Measurements from ENCODE around the gene MEOX2. TPM values are rescaled to one million over a fixed set of nuclear protein-coding genes. Genes with fewer than 3 reads are reported as not detected.

Gene MEOX2
- total RNA-seq, 1 donor from 2014 or later = not detected

- Histone ChIP-seq H2AFZ (ENCODE audit: low read depth, low read length) (no peak overlapping the region), H3K27me3 (ENCODE audit: insufficient read depth, low read length) (no peaks in the 10 kb centered on the region), H3K9me3 (ENCODE audit: insufficient read depth, low read depth, low read length) (no peaks in the 10 kb centered on the region), H3K9ac (ENCODE audit: low read length) (no peak overlapping the region), H4K20me1 (ENCODE audit: insufficient read depth, low read length) (no peaks in the 10 kb centered on the region), H3K79me2 (ENCODE audit: insufficient read depth, low read length) (no peaks in the 10 kb centered on the region), H3K36me3 (ENCODE audit: insufficient read depth, low read length) (no peaks in the 10 kb centered on the region), H3K4me3 (ENCODE audit: insufficient read depth, low read depth, low read length) (no peak overlapping the region), H3K27ac (ENCODE audit: low read depth, low read length) (no peak overlapping the region), H3K4me2 (ENCODE audit: low read length) (no peak overlapping the region), H3K4me1 (ENCODE audit: insufficient read depth, low read length) (no peaks in the 10 kb centered on the region)
- FAIRE-seq = no peak
- Mint-ChIP-seq H3K27ac (ENCODE audit: unreplicated experiment) (no peak overlapping the region), H3K36me3 (ENCODE audit: low read depth, unreplicated experiment) (no peaks in the 10 kb centered on the region), H3K9me3 (ENCODE audit: unreplicated experiment) (no peaks in the 10 kb centered on the region), H3K4me3 (ENCODE audit: unreplicated experiment) (no peak overlapping the region), H3K4me1 (ENCODE audit: low read depth, unreplicated experiment) (peaks cover 10% of the 10 kb centered on the region), H3K27me3 (ENCODE audit: low read depth, unreplicated experiment) (no peaks in the 10 kb centered on the region)
- no peak for TF ChIP-seq CTCF (IDR thresholded peaks at IDR 0.05; ENCODE audit: insufficient read depth, low read depth, low read length)
- TF ChIP-seq EZH2 (IDR thresholded peaks at IDR 0.05; ENCODE audit: insufficient read depth, low read length) = no peak
- no peak for DNase-seq (ENCODE audit: low read depth)
Observed at GRCh38 chr7:15607529-15608210, 78.8 kb downstream of the MEOX2 start.

- Mint-ChIP-seq H3K9me3 (ENCODE audit: unreplicated experiment) (no peaks in the 10 kb centered on the region), H3K27me3 (ENCODE audit: low read depth, unreplicated experiment) (no peaks in the 10 kb centered on the region)
- FAIRE-seq = no peak
Observed at GRCh38 chr7:15606561-15606960, 79.9 kb downstream of the MEOX2 start.

More at GRCh38 chr7:15606561-15606960, 79.9 kb downstream of the MEOX2 start:
- H3K27me3 ChIP-seq (ENCODE audit: insufficient read depth, low read length) = no peaks in the 10 kb centered on the region
- TF ChIP-seq EZH2 (IDR thresholded peaks at IDR 0.05; ENCODE audit: insufficient read depth, low read length) (no peak), CTCF (IDR thresholded peaks at IDR 0.05; ENCODE audit: insufficient read depth, low read depth, low read length) (no peak)
- Mint-ChIP-seq H3K4me3 (ENCODE audit: unreplicated experiment) (no peak overlapping the region), H3K36me3 (ENCODE audit: low read depth, unreplicated experiment) (no peaks in the 10 kb centered on the region), H3K27ac (ENCODE audit: unreplicated experiment) (no peak overlapping the region), H3K4me1 (ENCODE audit: low read depth, unreplicated experiment) (peaks cover 19% of the 10 kb centered on the region)
- H3K9me3 ChIP-seq (ENCODE audit: insufficient read depth, low read depth, low read length) = no peaks in the 10 kb centered on the region
- H4K20me1 ChIP-seq (ENCODE audit: insufficient read depth, low read length) = no peaks in the 10 kb centered on the region
- H3K79me2 ChIP-seq (ENCODE audit: insufficient read depth, low read length) = no peaks in the 10 kb centered on the region
- no peak overlapping the region for H2AFZ ChIP-seq (ENCODE audit: low read depth, low read length)
- H3K27ac ChIP-seq (ENCODE audit: low read depth, low read length) = no peak overlapping the region
- H3K4me1 ChIP-seq (ENCODE audit: insufficient read depth, low read length) = no peaks in the 10 kb centered on the region
- no peak overlapping the region for H3K4me2 ChIP-seq (ENCODE audit: low read length)
- no peak overlapping the region for H3K9ac ChIP-seq (ENCODE audit: low read length)
- no peak overlapping the region for H3K4me3 ChIP-seq (ENCODE audit: insufficient read depth, low read depth, low read length)
- H3K36me3 ChIP-seq (ENCODE audit: insufficient read depth, low read length) = no peaks in the 10 kb centered on the region
- no peak for DNase-seq (ENCODE audit: low read depth)

All from astrocyte (in vitro differentiated cells and primary cell).